Activated T-cell treated with anti-CD3 and anti-CD28 coated beads, Interleukin-2, amount 50 U/mL, for 4 hours (primary cell): ENCODE results near the gene PALM3. TPM values are rescaled to one million over a fixed set of nuclear protein-coding genes. Genes with fewer than 3 reads are reported as not detected.
"Not testable (repeated sequence)": the region's sequence is repeated elsewhere in the genome, so short reads cannot be mapped to it uniquely, and the experiment has no call there.

Source experiments
- ATAC-seq, 2 donors: fragments of 200-7000 bp; cut with Tn5 transposase; one replicate each; pipeline ENCODE4 v1.10.0; 2021
- DNase-seq: peaks from one replicate; pipeline ENCODE4 v3.0.0-alpha.2; 2020
- H3K27me3 Mint-ChIP-seq: one replicate; pipeline ENCODE4 v1.8.0; 2021; ENCODE audit warnings: low read depth, mixed read lengths
- H3K36me3 Mint-ChIP-seq: one replicate; pipeline ENCODE4 v1.8.0; 2022; ENCODE audit warnings: mixed read lengths; ENCODE audit not compliant: insufficient read depth
- H3K4me1 Mint-ChIP-seq: one replicate; pipeline ENCODE4 v1.8.0; 2021; ENCODE audit warnings: low read depth, mixed read lengths
- H3K4me3 Mint-ChIP-seq: one replicate; pipeline ENCODE4 v1.8.0; 2021; ENCODE audit warnings: mild to moderate bottlenecking, moderate library complexity, mixed read lengths
- H3K9me3 Mint-ChIP-seq: one replicate; pipeline ENCODE4 v1.8.0; 2021; ENCODE audit warnings: mixed read lengths
- total RNA-seq, 3 donors: library from RNA; stranded (reverse); gene quantifications; one replicate each; pipeline ENCODE4 v1.2.1, GENCODE V29; 2021

Gene PALM3
- total RNA-seq, 3 donors from 2014 or later = not detected

GRCh38 chr19:14042659-14043608, 18.9 kb downstream of the PALM3 start:
- not testable (repeated sequence) for H3K4me1 Mint-ChIP-seq, H3K9me3 Mint-ChIP-seq, DNase-seq, H3K27me3 Mint-ChIP-seq, H3K4me3 Mint-ChIP-seq
- H3K36me3 Mint-ChIP-seq = peaks cover 23% of the 10 kb centered on the region
- peak; percentile 43 to 51 for ATAC-seq

- ATAC-seq (no peak), DNase-seq (no peak)
- H3K27me3 Mint-ChIP-seq = no peaks in the 10 kb centered on the region
- H3K36me3 Mint-ChIP-seq = peaks cover 22% of the 10 kb centered on the region
- H3K4me3 Mint-ChIP-seq = no peak overlapping the region
- no peaks in the 10 kb centered on the region for H3K9me3 Mint-ChIP-seq
- peaks cover 18% of the 10 kb centered on the region for H3K4me1 Mint-ChIP-seq
These were observed 22.7 kb downstream of the PALM3 start for GRCh38 chr19:14039181-14039580.

- H3K4me1 Mint-ChIP-seq = peaks cover 29% of the 10 kb centered on the region
- DNase-seq (no peak), ATAC-seq (no peak)
- no peaks in the 10 kb centered on the region for H3K9me3 Mint-ChIP-seq
- no peaks in the 10 kb centered on the region for H3K27me3 Mint-ChIP-seq
- no peak overlapping the region for H3K4me3 Mint-ChIP-seq
- peaks cover 13% of the 10 kb centered on the region for H3K36me3 Mint-ChIP-seq
These were observed 26.2 kb downstream of the PALM3 start for GRCh38 chr19:14035706-14036105.

- H3K27me3 Mint-ChIP-seq, H3K4me3 Mint-ChIP-seq, ATAC-seq, H3K9me3 Mint-ChIP-seq, DNase-seq: not testable (repeated sequence)
- H3K36me3 Mint-ChIP-seq = peaks cover 13% of the 10 kb centered on the region
- peaks cover 34% of the 10 kb centered on the region for H3K4me1 Mint-ChIP-seq
These were observed 26.7 kb downstream of the PALM3 start for GRCh38 chr19:14035159-14035558.

GRCh38 chr19:14033946-14034345, 27.9 kb downstream of the PALM3 start:
- Mint-ChIP-seq H3K27me3 (no peaks in the 10 kb centered on the region), H3K9me3 (no peaks in the 10 kb centered on the region), H3K4me3 (peak overlapping the region; percentile 22), H3K4me1 (peaks cover 36% of the 10 kb centered on the region), H3K36me3 (peaks cover 13% of the 10 kb centered on the region)
- ATAC-seq (no peak), DNase-seq (no peak)

GRCh38 chr19:14031719-14032480, 30.0 kb downstream of the PALM3 start, which contains the start of gene IL27RA:
IL27RA (plus strand) TSS chr19:14031762; CDS start chr19:14031873, 111 bp downstream.
- Mint-ChIP-seq H3K9me3 (no peaks in the 10 kb centered on the region), H3K4me1 (peaks cover 31% of the 10 kb centered on the region), H3K4me3 (peak within 1 kb of the TSS; percentile 93), H3K36me3 (peaks cover 5% of the 10 kb centered on the region), H3K27me3 (no peaks in the 10 kb centered on the region)
- ATAC-seq = peak; percentile 79 to 84
- DNase-seq = peak; percentile 66

GRCh38 chr19:14030997-14031718, 30.7 kb downstream of the PALM3 start:
- H3K36me3 Mint-ChIP-seq = peaks cover 4% of the 10 kb centered on the region
- peak; percentile 84 for DNase-seq
- no peaks in the 10 kb centered on the region for H3K9me3 Mint-ChIP-seq
- H3K4me1 Mint-ChIP-seq = peaks cover 33% of the 10 kb centered on the region
- ATAC-seq = no peak
- peak overlapping the region; percentile 93 for H3K4me3 Mint-ChIP-seq
- H3K27me3 Mint-ChIP-seq = no peaks in the 10 kb centered on the region

GRCh38 chr19:14028901-14029300, 33.0 kb downstream of the PALM3 start:
- Mint-ChIP-seq H3K9me3 (no peaks in the 10 kb centered on the region), H3K27me3 (no peaks in the 10 kb centered on the region)

GRCh38 chr19:14027856-14028450, 33.9 kb downstream of the PALM3 start, which contains the start of gene RLN3:
RLN3 (plus strand) TSS chr19:14028148; CDS start chr19:14028205, 57 bp downstream.
- Mint-ChIP-seq H3K4me1 (peaks cover 30% of the 10 kb centered on the region), H3K9me3 (no peaks in the 10 kb centered on the region), H3K27me3 (no peaks in the 10 kb centered on the region), H3K4me3 (no peak within 1 kb of the TSS), H3K36me3 (no peaks in the 10 kb centered on the region)
- no peak for ATAC-seq
- DNase-seq = no peak

More at GRCh38 chr19:14028901-14029300, 33.0 kb downstream of the PALM3 start:
- H3K4me1 Mint-ChIP-seq = peaks cover 29% of the 10 kb centered on the region
- H3K36me3 Mint-ChIP-seq = peaks cover under 1% of the 10 kb centered on the region
- DNase-seq (no peak), ATAC-seq (no peak)
- H3K4me3 Mint-ChIP-seq = no peak overlapping the region

- peaks cover 25% of the 10 kb centered on the region for H3K4me1 Mint-ChIP-seq
- ATAC-seq = not testable (repeated sequence)
These were observed 35.2 kb downstream of the PALM3 start for GRCh38 chr19:14026652-14027192.

GRCh38 chr19:14023404-14024235, 38.3 kb downstream of the PALM3 start:
- peaks cover 12% of the 10 kb centered on the region for H3K4me1 Mint-ChIP-seq
- peak; percentile 40 to 65 for ATAC-seq
- no peaks in the 10 kb centered on the region for H3K27me3 Mint-ChIP-seq
- no peaks in the 10 kb centered on the region for H3K36me3 Mint-ChIP-seq
- no peaks in the 10 kb centered on the region for H3K9me3 Mint-ChIP-seq
- no peak for DNase-seq
- no peak overlapping the region for H3K4me3 Mint-ChIP-seq

More at GRCh38 chr19:14026652-14027192, 35.2 kb downstream of the PALM3 start:
- H3K27me3 Mint-ChIP-seq, DNase-seq, H3K36me3 Mint-ChIP-seq, H3K9me3 Mint-ChIP-seq, H3K4me3 Mint-ChIP-seq: not testable (repeated sequence)

GRCh38 chr19:14022469-14022868, 39.4 kb downstream of the PALM3 start:
- no peak for ATAC-seq

GRCh38 chr19:14021474-14021873, 40.4 kb downstream of the PALM3 start:
- ATAC-seq (no peak), DNase-seq (no peak)
- Mint-ChIP-seq H3K4me1 (peaks cover 12% of the 10 kb centered on the region), H3K4me3 (no peak overlapping the region), H3K36me3 (no peaks in the 10 kb centered on the region), H3K9me3 (no peaks in the 10 kb centered on the region), H3K27me3 (no peaks in the 10 kb centered on the region)

More at GRCh38 chr19:14022469-14022868, 39.4 kb downstream of the PALM3 start:
- Mint-ChIP-seq H3K27me3 (no peaks in the 10 kb centered on the region), H3K4me3 (no peak overlapping the region), H3K9me3 (no peaks in the 10 kb centered on the region), H3K36me3 (no peaks in the 10 kb centered on the region), H3K4me1 (peaks cover 13% of the 10 kb centered on the region)
- DNase-seq = no peak
